HL-60 (cell line): ENCODE measurements around the gene CALM1.
"Not testable (repeated sequence)": the region's sequence is repeated elsewhere in the genome, so short reads cannot be mapped to it uniquely, and the experiment has no call there.

Experiments used
- CTCF ChIP-seq: IDR thresholded peaks from one replicate; pipeline ENCODE4 v1.5.1; 2011; ENCODE audit warnings: low read length, control low read depth, inconsistent platforms; ENCODE audit not compliant: insufficient read depth
- REST ChIP-seq: IDR thresholded peaks from 2 replicates; pipeline ENCODE4 v1.6.1; 2012; ENCODE audit warnings: low read depth; ENCODE audit not compliant: insufficient replicate concordance
- SPI1 ChIP-seq: IDR thresholded peaks from 2 replicates; pipeline ENCODE4 v1.6.1; 2012; ENCODE audit warnings: low read depth, mild to moderate bottlenecking, borderline replicate concordance

- TF ChIP-seq REST, CTCF, SPI1: not testable (repeated sequence)
Observed at GRCh38 chr14:90394782-90395181, 2.0 kb upstream of the CALM1 start.
